GM21529 (cell line): ENCODE data around the gene CPHXL.

Experiments
- ATAC-seq: cut with Tn5 transposase; IDR thresholded peaks from one replicate; pipeline ENCODE4 v1.9.1; 2021; ENCODE audit not compliant: unreplicated experiment

CPHXL gene

GRCh38 chr16:75702242-75702641 lies 24.0 kb downstream of the CPHXL start:
- no peak for ATAC-seq

GRCh38 chr16:75701361-75701760 lies 24.9 kb downstream of the CPHXL start, which contains the start of gene DUXB:
Gene DUXB (minus strand): TSS chr16:75701461. CDS start chr16:75701418, 43 bp downstream.
- no peak for ATAC-seq

- ATAC-seq = no peak
Observed at GRCh38 chr16:75697571-75697970, 28.7 kb downstream of the CPHXL start.

GRCh38 chr16:75695708-75696107 lies 30.6 kb downstream of the CPHXL start:
- ATAC-seq = no peak

GRCh38 chr16:75687361-75687760 lies 38.9 kb downstream of the CPHXL start:
- ATAC-seq = no peak

- ATAC-seq = no peak
Observed at GRCh38 chr16:75682308-75682707, 44.0 kb downstream of the CPHXL start.

- no peak for ATAC-seq
Observed at GRCh38 chr16:75679366-75679765, 46.9 kb downstream of the CPHXL start.

- no peak for ATAC-seq
Observed at GRCh38 chr16:75676909-75677308, 49.4 kb downstream of the CPHXL start, which contains the start of gene CPHXL2. Gene CPHXL2 (minus strand): TSS chr16:75677009. CDS start chr16:75676999, 10 bp downstream.

GRCh38 chr16:75667503-75667902 lies 58.8 kb downstream of the CPHXL start:
- ATAC-seq = no peak
